GM12874 (cell line): ENCODE results near the gene MAP4K4.

Source experiments
- CTCF ChIP-seq: IDR thresholded peaks from 2 replicates; pipeline ENCODE4 v1.5.1; 2011; ENCODE audit warnings: low read depth, mild to moderate bottlenecking, control low read depth, low read length, moderate library complexity; ENCODE audit not compliant: insufficient read depth

MAP4K4 gene

GRCh38 chr2:101844055-101844635, 146.6 kb downstream of the MAP4K4 start:
- TF ChIP-seq CTCF, result no peak

- TF ChIP-seq CTCF, result no peak
Measured at GRCh38 chr2:101846973-101847372, 149.5 kb downstream of the MAP4K4 start.

- TF ChIP-seq CTCF, result no peak
Measured at GRCh38 chr2:101847661-101848339, 150.3 kb downstream of the MAP4K4 start.

GRCh38 chr2:101848769-101849410, 151.4 kb downstream of the MAP4K4 start:
- TF ChIP-seq CTCF, result no peak

GRCh38 chr2:101850450-101850849, 152.9 kb downstream of the MAP4K4 start:
- no peak for TF ChIP-seq CTCF

GRCh38 chr2:101850991-101851390, 153.5 kb downstream of the MAP4K4 start:
- TF ChIP-seq CTCF, result no peak

- TF ChIP-seq CTCF, result no peak
Measured at GRCh38 chr2:101852824-101853223, 155.3 kb downstream of the MAP4K4 start.
